Central memory CD8-positive, alpha-beta T cell (primary cell): ENCODE measurements around the gene KANSL1.
A peak's percentile ranks its signal among the peaks of the same experiment; 100 is the strongest.

Source experiments
- ATAC-seq: fragments of 150-1000 bp; cut with Tn5 transposase; replicated peaks from 2 replicates; pipeline ENCODE4 v1.10.0; 2022; ENCODE audit warnings: mild to moderate bottlenecking, moderate FRiP score, moderate number of reproducible peaks; ENCODE audit not compliant: poor library complexity, severe bottlenecking; ENCODE audit errors: extremely low read depth
- DNase-seq, 2 donors: peaks; one replicate each; pipeline ENCODE4 v3.0.0; 2021; ENCODE audit warnings: low spot score in 2 of 2
- H3K27ac Mint-ChIP-seq: one replicate; pipeline ENCODE4 v1.8.0; 2022; ENCODE audit warnings: low read depth, mild to moderate bottlenecking, moderate library complexity, mixed read lengths
- H3K27me3 Mint-ChIP-seq: one replicate; pipeline ENCODE4 v1.8.0; 2022; ENCODE audit warnings: mixed read lengths
- H3K36me3 Mint-ChIP-seq: one replicate; pipeline ENCODE4 v1.8.0; 2022; ENCODE audit warnings: mild to moderate bottlenecking, moderate library complexity, mixed read lengths; ENCODE audit not compliant: insufficient read depth
- H3K4me1 Mint-ChIP-seq: one replicate; pipeline ENCODE4 v1.8.0; 2022; ENCODE audit warnings: mixed read lengths
- H3K4me3 Mint-ChIP-seq: one replicate; pipeline ENCODE4 v1.8.0; 2022; ENCODE audit warnings: mild to moderate bottlenecking, moderate library complexity, mixed read lengths
- H3K9me3 Mint-ChIP-seq: one replicate; pipeline ENCODE4 v1.8.0; 2022; ENCODE audit warnings: mixed read lengths

Gene KANSL1

DNA sequence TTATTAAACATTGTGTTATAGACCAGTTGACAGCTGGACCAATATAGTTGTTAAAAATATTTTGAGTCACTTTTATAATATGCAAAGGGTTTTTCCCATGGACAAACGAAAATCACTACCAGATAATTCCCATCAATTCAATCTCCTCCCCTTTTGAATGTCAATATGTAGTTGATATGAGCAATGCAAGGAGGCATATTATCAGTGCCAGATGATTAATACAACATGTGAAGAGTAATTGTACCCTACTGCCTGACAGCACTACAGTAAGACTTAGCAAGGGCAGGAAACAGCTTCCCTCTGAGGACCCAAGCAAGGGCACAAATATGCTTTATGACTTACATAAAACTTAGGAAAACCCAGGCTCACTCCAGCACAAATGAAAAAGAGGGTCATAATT is 17.3 kb downstream of the KANSL1 start:
- peaks cover 86% of the 10 kb centered on the region for H3K4me1 Mint-ChIP-seq
- ATAC-seq, result no peak
- H3K9me3 Mint-ChIP-seq, result no peaks in the 10 kb centered on the region
- no peaks in the 10 kb centered on the region for H3K27me3 Mint-ChIP-seq
- H3K4me3 Mint-ChIP-seq, result peak overlapping the region; percentile 10
- H3K36me3 Mint-ChIP-seq, result peaks cover 26% of the 10 kb centered on the region
- H3K27ac Mint-ChIP-seq, result no peak overlapping the region
- no peak for DNase-seq

DNA sequence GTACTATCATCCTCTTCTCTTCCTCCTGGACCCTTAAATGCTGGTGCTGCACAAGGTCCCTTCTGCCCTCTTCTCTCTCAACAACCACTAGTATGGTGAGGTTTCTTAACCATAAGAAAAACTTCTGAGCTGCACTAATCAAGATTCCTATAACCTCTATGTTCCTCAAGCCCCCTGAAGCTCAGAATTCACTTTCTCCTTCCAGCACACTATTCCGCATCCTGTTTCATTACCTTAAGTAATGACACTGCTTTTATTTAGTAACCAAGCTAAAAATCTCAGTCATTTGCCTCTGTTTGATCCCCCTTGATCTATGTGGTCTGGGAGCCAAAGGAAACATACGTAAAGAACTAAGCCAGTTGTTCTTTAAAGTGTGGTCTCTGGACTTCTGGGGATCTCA is 20.1 kb downstream of the KANSL1 start:
- Mint-ChIP-seq H3K4me1 (peaks cover 77% of the 10 kb centered on the region), H3K4me3 (peak overlapping the region; percentile 0), H3K27ac (peak overlapping the region; percentile 68), H3K36me3 (peaks cover 38% of the 10 kb centered on the region), H3K27me3 (no peaks in the 10 kb centered on the region), H3K9me3 (no peaks in the 10 kb centered on the region)
- ATAC-seq, result no peak
- no peak for DNase-seq

DNA sequence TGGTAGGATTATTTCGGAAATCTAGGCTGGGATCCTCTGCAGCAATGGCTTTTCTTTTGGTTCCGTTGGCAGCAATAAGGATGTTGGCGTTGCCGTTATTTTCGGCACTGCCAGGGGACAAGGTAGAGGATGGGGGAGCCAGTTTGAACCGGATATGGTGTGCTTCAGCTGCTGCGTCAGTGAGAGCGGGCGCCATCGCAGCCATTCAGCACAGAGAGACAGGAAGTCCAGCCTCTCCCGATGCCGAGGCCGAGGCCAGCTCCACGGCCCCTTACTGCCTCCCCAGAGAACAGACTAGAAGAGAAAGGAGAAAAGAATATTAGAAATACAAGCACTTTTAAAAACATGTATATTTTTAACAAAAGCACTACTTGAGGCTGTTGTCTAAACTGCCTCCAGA is 21.3 kb downstream of the KANSL1 start:
- ATAC-seq (peak; percentile 74), DNase-seq (peak in 1 of 2 donors; percentile 28)
- Mint-ChIP-seq H3K27ac (peak overlapping the region; percentile 68), H3K9me3 (no peaks in the 10 kb centered on the region), H3K36me3 (peaks cover 43% of the 10 kb centered on the region), H3K4me3 (peak overlapping the region; percentile 63), H3K4me1 (peaks cover 80% of the 10 kb centered on the region), H3K27me3 (no peaks in the 10 kb centered on the region)

DNA sequence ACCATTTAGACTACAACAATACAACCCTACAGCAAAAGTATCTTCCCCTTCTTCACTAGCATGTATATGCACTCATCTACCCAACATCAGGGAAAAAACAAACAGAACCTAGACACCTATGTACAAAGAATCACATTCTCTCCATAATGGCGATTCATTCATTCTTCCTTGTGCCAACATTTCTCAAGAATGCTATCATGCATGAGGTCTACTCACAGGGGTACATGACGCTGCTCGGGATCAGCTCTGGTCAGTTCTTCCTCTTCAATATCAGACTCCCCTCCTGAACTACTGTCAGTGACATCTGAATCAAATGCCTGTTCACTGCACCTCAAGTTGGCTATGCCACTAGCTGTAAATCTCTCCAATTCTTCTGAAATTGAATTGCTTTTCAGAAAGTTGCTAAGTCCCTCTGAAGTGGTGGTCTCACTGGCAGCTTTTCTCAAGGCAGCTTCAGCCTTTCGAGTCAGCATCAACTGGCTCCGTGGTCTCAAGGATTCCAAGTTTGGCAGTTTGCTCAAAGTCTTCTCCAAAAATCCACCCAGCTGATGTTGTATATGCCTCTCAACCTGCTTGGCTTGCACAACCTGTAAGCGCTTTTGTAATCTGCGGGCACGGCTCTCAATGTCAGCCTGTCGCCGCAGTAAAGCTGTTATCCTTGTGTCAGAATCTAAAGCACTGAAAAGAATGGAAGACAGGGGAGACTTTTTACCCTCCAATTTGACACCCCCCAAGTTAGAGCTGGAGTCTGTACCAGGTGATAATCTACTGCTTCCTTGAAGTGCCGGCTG is 22.4 kb downstream of the KANSL1 start:
- Mint-ChIP-seq H3K4me1 (peaks cover 74% of the 10 kb centered on the region), H3K27ac (peak overlapping the region; percentile 68), H3K4me3 (peak overlapping the region; percentile 63), H3K36me3 (peaks cover 46% of the 10 kb centered on the region), H3K9me3 (no peaks in the 10 kb centered on the region), H3K27me3 (no peaks in the 10 kb centered on the region)
- no peak for DNase-seq
- no peak for ATAC-seq

DNA sequence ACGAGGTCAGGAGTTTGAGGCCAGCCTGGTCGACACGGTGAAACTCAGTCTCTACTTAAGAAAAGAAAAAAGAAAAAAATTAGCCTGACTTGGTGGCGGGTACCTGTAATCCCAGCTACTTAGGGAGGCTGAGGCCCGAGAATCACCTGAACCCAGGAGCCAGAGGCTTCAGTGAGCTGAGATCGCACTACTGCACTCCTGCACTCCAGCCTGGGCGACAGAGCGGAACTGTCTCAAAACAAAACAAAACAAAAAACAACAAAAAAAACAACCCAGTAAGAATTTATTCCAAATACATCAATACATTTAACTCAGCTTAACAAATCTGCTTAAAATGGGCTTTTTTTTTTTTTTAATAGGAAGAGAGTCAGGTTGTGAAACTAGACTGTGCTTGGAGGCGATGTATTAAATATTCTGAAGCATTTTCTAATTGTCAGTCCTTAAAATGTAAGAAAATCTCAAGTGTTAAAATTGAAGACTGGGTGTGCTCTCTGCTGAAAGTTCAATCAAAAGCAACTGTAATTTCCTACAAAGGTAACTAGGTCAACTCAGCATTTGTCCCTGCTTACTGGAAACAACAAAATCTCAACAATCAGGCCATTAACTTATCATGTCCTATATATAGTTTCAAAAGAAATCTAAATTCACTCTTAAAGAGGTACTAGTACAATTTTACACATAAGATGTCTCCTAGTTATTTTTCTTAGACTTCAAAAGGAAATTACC is 23.2 kb downstream of the KANSL1 start:
- H3K36me3 Mint-ChIP-seq, result peaks cover 50% of the 10 kb centered on the region
- peak overlapping the region; percentile 5 for H3K27ac Mint-ChIP-seq
- H3K9me3 Mint-ChIP-seq, result no peaks in the 10 kb centered on the region
- ATAC-seq, result no peak
- no peak for DNase-seq
- H3K4me1 Mint-ChIP-seq, result peaks cover 68% of the 10 kb centered on the region
- H3K4me3 Mint-ChIP-seq, result no peak overlapping the region
- no peaks in the 10 kb centered on the region for H3K27me3 Mint-ChIP-seq

DNA sequence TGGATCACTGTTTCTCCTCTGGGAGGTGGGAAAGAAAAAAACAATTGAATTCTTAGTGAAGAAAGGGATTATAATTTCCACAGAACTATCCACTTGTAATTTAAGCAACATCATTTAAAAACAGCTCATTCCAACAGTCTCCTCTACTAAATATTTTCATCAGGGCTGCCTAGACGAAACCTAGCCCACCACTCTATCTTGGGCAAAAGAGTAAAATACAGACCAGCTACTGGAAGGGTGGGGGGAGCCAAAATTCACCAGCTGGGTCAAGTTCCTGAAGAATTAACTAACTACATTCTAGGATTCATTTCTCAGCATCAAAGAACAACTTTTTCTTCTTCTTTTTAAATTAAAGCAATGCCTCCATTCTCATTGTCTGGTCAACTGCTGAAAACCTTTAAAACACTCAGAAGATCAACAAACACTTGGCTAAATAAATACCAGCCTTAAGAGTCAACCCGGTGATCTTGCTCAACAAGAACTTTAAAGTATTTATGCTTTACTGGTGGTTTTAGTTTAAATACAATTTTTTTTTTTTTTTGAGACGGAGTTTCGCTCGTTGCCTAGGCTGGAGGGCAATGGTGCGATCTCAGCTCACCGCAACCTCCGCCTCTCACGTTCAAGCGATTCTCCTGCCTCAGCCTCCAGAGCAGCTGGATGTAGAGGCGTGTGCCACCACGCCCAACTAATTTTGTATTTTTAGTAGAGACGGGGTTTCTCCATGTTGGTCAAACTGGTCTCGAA is 25.2 kb downstream of the KANSL1 start:
- Mint-ChIP-seq H3K9me3 (no peaks in the 10 kb centered on the region), H3K27me3 (no peaks in the 10 kb centered on the region), H3K4me1 (peaks cover 75% of the 10 kb centered on the region), H3K36me3 (peaks cover 50% of the 10 kb centered on the region), H3K4me3 (no peak overlapping the region), H3K27ac (no peak overlapping the region)
- DNase-seq, result no peak
- ATAC-seq, result no peak

DNA sequence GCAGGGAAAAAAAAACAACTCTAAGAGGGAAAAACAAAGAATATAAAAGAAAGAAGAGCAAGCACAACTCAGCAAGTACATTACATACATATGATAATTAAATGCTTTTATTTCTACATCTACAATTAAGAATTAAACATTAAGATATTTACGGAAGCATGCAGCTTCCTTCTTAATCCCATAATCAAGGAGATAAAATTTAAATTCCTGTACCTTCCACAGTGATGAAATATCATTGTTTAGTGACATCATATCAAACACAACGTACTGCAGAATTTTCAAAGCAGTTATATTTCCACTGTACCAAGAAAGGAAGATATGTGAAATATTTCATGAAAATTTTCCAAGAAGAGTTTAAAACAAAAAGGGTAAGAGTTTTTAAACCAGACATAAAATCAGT is 26.0 kb downstream of the KANSL1 start:
- peak overlapping the region; percentile 89 for H3K27ac Mint-ChIP-seq
- DNase-seq (no peak), ATAC-seq (no peak)
- H3K4me1 Mint-ChIP-seq, result peaks cover 76% of the 10 kb centered on the region
- no peak overlapping the region for H3K4me3 Mint-ChIP-seq
- H3K27me3 Mint-ChIP-seq, result no peaks in the 10 kb centered on the region
- no peaks in the 10 kb centered on the region for H3K9me3 Mint-ChIP-seq
- H3K36me3 Mint-ChIP-seq, result peaks cover 53% of the 10 kb centered on the region

DNA sequence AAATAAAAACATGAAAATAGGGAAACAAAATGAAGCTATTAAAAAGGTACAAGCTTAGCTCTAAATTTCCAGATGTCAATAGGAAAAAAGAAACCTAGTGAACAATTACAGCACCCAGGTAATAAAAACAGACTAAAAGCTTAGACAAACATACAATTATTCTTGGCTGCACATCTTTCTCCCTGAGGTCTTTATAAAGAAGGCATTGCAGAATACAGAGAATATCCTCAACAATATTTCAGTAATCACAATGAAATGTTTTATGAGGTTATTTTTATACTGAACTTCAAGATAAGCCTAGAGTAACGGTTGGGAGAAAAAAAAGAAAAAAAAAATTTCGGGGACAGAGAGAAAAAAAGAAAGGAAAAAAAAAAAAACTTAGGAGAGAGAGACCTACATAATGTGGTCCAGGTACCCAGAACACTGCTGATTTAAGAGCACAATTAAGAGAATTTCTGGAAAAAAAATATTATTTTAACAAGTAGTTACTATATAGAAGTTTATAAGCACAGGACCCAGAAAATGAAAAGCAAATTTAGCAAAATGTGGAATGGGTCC is 26.5 kb downstream of the KANSL1 start:
- Mint-ChIP-seq H3K4me3 (peak overlapping the region; percentile 48), H3K27me3 (no peaks in the 10 kb centered on the region), H3K4me1 (peaks cover 76% of the 10 kb centered on the region), H3K27ac (peak overlapping the region; percentile 89), H3K9me3 (no peaks in the 10 kb centered on the region), H3K36me3 (peaks cover 50% of the 10 kb centered on the region)
- no peak for DNase-seq
- no peak for ATAC-seq

DNA sequence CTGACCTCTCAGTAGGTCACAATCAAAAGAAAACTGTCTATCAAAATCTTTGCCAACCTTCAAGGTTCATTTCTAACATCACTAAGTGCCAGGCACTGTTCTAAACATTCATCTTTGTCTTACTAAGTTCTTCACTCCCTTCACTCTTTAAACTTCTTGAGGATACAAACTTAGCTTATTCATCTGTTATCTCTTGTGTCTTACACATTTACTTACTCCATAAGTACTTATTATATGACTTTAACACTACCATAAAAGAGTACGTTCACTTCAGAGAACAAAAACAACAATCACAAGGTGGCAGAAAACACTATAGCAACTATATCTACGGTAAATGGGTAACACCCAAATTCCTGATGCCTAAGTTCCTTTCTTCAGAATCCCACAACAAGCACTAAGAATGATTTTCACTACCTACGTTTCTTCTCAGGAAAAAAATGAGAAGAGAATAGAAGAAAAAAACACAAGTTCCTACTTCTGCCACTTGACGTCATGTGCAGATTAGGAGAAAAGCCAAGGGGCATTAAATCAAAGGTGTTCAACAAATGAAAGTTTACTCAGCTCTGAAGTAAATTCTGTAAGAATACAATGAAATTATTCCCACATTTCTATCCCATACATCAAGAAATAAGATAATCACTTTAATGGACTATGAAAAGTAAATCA is 29.2 kb downstream of the KANSL1 start:
- DNase-seq, result no peak
- ATAC-seq, result no peak
- peaks cover 70% of the 10 kb centered on the region for H3K4me1 Mint-ChIP-seq
- H3K27ac Mint-ChIP-seq, result peak overlapping the region; percentile 60
- H3K4me3 Mint-ChIP-seq, result peak overlapping the region; percentile 3
- H3K9me3 Mint-ChIP-seq, result no peaks in the 10 kb centered on the region
- peaks cover 26% of the 10 kb centered on the region for H3K36me3 Mint-ChIP-seq
- H3K27me3 Mint-ChIP-seq, result no peaks in the 10 kb centered on the region

DNA sequence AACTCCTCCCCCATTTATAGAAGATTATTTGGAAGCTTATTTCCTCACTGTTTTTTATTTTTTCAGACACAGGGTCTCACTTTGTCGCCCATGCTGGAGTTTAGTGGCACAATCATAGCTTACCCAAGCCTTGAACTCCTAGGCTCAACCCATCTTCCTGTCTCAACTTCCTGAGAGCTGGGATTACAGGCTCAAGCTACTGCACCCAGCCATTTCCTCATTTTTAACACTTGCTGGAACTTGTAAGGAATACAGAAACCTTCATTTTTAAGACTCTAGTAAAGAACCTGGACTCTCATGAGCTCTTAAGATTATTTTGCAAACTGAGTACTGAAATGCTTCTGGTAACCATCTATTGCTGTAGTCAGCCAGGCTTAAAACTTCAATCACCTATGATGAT is 29.9 kb downstream of the KANSL1 start:
- ATAC-seq (no peak), DNase-seq (no peak)
- Mint-ChIP-seq H3K9me3 (no peaks in the 10 kb centered on the region), H3K4me3 (peak overlapping the region; percentile 3), H3K36me3 (peaks cover 25% of the 10 kb centered on the region), H3K27me3 (no peaks in the 10 kb centered on the region), H3K4me1 (peaks cover 76% of the 10 kb centered on the region), H3K27ac (peak overlapping the region; percentile 60)

DNA sequence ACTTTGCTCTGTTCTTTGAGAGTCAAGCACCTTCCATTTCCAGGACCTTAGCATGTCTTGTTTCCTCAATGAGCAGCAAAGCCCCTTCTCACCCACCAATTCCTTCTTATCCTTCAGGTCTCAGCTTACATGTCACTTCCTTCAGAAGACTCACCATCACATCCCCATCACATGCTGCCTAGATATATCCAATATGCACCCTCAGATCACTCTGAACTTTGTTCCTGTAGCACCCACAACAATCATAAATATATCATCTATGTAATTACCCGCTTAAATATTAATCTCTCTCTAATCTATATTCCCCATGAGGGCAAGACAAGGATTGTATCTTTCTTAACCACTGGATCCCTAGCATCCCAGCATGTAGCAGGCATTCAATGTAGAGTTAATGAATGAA is 30.4 kb downstream of the KANSL1 start:
- no peaks in the 10 kb centered on the region for H3K27me3 Mint-ChIP-seq
- ATAC-seq (no peak), DNase-seq (no peak)
- H3K27ac Mint-ChIP-seq, result peak overlapping the region; percentile 60
- H3K4me3 Mint-ChIP-seq, result peak overlapping the region; percentile 3
- H3K4me1 Mint-ChIP-seq, result peaks cover 75% of the 10 kb centered on the region
- no peaks in the 10 kb centered on the region for H3K9me3 Mint-ChIP-seq
- H3K36me3 Mint-ChIP-seq, result peaks cover 25% of the 10 kb centered on the region

DNA sequence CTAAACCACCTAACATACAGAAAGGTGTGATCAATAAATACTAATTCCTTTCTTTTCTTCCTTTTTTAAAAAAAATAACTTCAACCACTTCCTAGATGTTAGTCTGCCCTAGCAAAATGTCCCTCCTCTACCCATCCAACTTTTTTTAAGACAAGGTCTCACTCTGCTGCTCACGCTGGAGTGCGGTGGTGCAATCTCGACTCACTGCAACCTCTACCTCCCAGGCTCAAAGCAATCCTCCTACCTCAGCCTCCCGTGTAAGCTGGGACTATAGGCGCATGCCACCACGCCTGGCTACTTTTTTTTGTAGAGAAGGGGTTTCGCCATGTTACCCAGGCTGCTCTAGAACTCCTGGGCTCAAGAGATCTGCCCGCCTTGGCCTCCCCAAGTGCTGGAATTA is 33.1 kb downstream of the KANSL1 start:
- DNase-seq, result no peak
- no peaks in the 10 kb centered on the region for H3K9me3 Mint-ChIP-seq
- no peak for ATAC-seq
- peaks cover 87% of the 10 kb centered on the region for H3K4me1 Mint-ChIP-seq
- H3K4me3 Mint-ChIP-seq, result no peak overlapping the region
- no peaks in the 10 kb centered on the region for H3K27me3 Mint-ChIP-seq
- peaks cover 17% of the 10 kb centered on the region for H3K36me3 Mint-ChIP-seq
- no peak overlapping the region for H3K27ac Mint-ChIP-seq
